HG03558 (cell line): ENCODE data around the gene CYTH1.
"Not testable (repeated sequence)": the region's sequence is repeated elsewhere in the genome, so short reads cannot be mapped to it uniquely, and the experiment has no call there.

Source experiments
- ATAC-seq: cut with Tn5 transposase; IDR thresholded peaks from one replicate; pipeline ENCODE4 v1.9.1; 2021; ENCODE audit warnings: moderate number of reproducible peaks; ENCODE audit not compliant: unreplicated experiment; ENCODE audit errors: extremely low read depth

CYTH1 gene

GRCh38 chr17:78789149-78789662 is 7.1 kb upstream of the CYTH1 start:
- no peak for ATAC-seq

- no peak for ATAC-seq
Observed at GRCh38 chr17:78788451-78788850, 6.4 kb upstream of the CYTH1 start.

- ATAC-seq = no peak
Observed at GRCh38 chr17:78787444-78787843, 5.4 kb upstream of the CYTH1 start.

GRCh38 chr17:78785663-78786057 is 3.6 kb upstream of the CYTH1 start:
- ATAC-seq = no peak

- no peak for ATAC-seq
Observed at GRCh38 chr17:78785011-78785662, 3.1 kb upstream of the CYTH1 start.

- no peak for ATAC-seq
Observed at GRCh38 chr17:78784352-78784751, 2.3 kb upstream of the CYTH1 start.

- ATAC-seq = no peak
Observed at GRCh38 chr17:78783711-78784324, 1.7 kb upstream of the CYTH1 start.

GRCh38 chr17:78781104-78781892 is 775 bp downstream of the CYTH1 start:
- no peak for ATAC-seq

GRCh38 chr17:78780335-78780734 is 1.7 kb downstream of the CYTH1 start:
- ATAC-seq = no peak

GRCh38 chr17:78779850-78780249 is 2.2 kb downstream of the CYTH1 start:
- ATAC-seq = no peak

- not testable (repeated sequence) for ATAC-seq
Observed at GRCh38 chr17:78779286-78779651, 2.8 kb downstream of the CYTH1 start.

GRCh38 chr17:78777881-78778280 is 4.2 kb downstream of the CYTH1 start:
- no peak for ATAC-seq

- ATAC-seq = no peak
Observed at GRCh38 chr17:78774956-78775571, 7.0 kb downstream of the CYTH1 start.

GRCh38 chr17:78774453-78774852 is 7.6 kb downstream of the CYTH1 start:
- ATAC-seq = no peak

- ATAC-seq = no peak
Observed at GRCh38 chr17:78771758-78772382, 10.2 kb downstream of the CYTH1 start.

- ATAC-seq = no peak
Observed at GRCh38 chr17:78769196-78769773, 12.8 kb downstream of the CYTH1 start.

- no peak for ATAC-seq
Observed at GRCh38 chr17:78767806-78768205, 14.3 kb downstream of the CYTH1 start.

- no peak for ATAC-seq
Observed at GRCh38 chr17:78766743-78767294, 15.3 kb downstream of the CYTH1 start.

- no peak for ATAC-seq
Observed at GRCh38 chr17:78766225-78766624, 15.8 kb downstream of the CYTH1 start.

- ATAC-seq = no peak
Observed at GRCh38 chr17:78765821-78766220, 16.3 kb downstream of the CYTH1 start.
